ENCODE measurements around the gene SLC24A3.

The SLC24A3 gene

GRCh38 chr20:19538556-19538955 is 326.1 kb downstream of the SLC24A3 start:
- Histone ChIP-seq H3K27me3 (ENCODE audit: control insufficient read depth in 5 of 5, insufficient read depth in 4 of 5, low read length in 5 of 5) (no peaks in the 10 kb centered on the region), H3K27ac (ENCODE audit: low read depth, low read length) (no peak overlapping the region), H3K4me1 (ENCODE audit: control insufficient read depth in 5 of 5, insufficient read depth in 5 of 5, low read length in 5 of 5) (peaks cover 0 to 8% (median 0%) of the 10 kb centered on the region in 5 donors), H3K4me3 (ENCODE audit: low read depth in 1 of 5, low read length in 5 of 5) (no peak overlapping the region), H3K9ac (ENCODE audit: low read length in 5 of 5) (no peak overlapping the region), H3K9me3 (ENCODE audit: control insufficient read depth in 5 of 5, low read length in 5 of 5) (peaks cover 0 to 8% (median 0%) of the 10 kb centered on the region in 5 donors), H3K36me3 (ENCODE audit: control insufficient read depth in 5 of 5, insufficient read depth in 5 of 5, low read length in 5 of 5) (no peaks in the 10 kb centered on the region)

- peaks cover 0 to 8% (median 0%) of the 10 kb centered on the region in 5 donors for H3K9me3 ChIP-seq (ENCODE audit: control insufficient read depth in 5 of 5, low read length in 5 of 5)
- H3K36me3 ChIP-seq (ENCODE audit: control insufficient read depth in 5 of 5, insufficient read depth in 5 of 5, low read length in 5 of 5) = no peaks in the 10 kb centered on the region
- H3K4me3 ChIP-seq (ENCODE audit: low read depth in 1 of 5, low read length in 5 of 5) = no peak overlapping the region
- no peaks in the 10 kb centered on the region for H3K27me3 ChIP-seq (ENCODE audit: control insufficient read depth in 5 of 5, insufficient read depth in 4 of 5, low read length in 5 of 5)
- peaks cover 0 to 8% (median 0%) of the 10 kb centered on the region in 5 donors for H3K4me1 ChIP-seq (ENCODE audit: control insufficient read depth in 5 of 5, insufficient read depth in 5 of 5, low read length in 5 of 5)
- H3K27ac ChIP-seq (ENCODE audit: low read depth, low read length) = no peak overlapping the region
- H3K9ac ChIP-seq (ENCODE audit: low read length in 5 of 5) = no peak overlapping the region
Measured at GRCh38 chr20:19539191-19539590, 326.7 kb downstream of the SLC24A3 start.

GRCh38 chr20:19540392-19540791 is 327.9 kb downstream of the SLC24A3 start:
- Histone ChIP-seq H3K4me3 (ENCODE audit: low read depth in 1 of 5, low read length in 5 of 5) (no peak overlapping the region), H3K27me3 (ENCODE audit: control insufficient read depth in 5 of 5, insufficient read depth in 4 of 5, low read length in 5 of 5) (no peaks in the 10 kb centered on the region), H3K9me3 (ENCODE audit: control insufficient read depth in 5 of 5, low read length in 5 of 5) (peaks cover 0 to under 1% (median 0%) of the 10 kb centered on the region in 5 donors)

GRCh38 chr20:19543101-19543500 is 330.7 kb downstream of the SLC24A3 start:
- Histone ChIP-seq H3K9me3 (ENCODE audit: control insufficient read depth in 5 of 5, low read length in 5 of 5) (no peaks in the 10 kb centered on the region), H3K27ac (ENCODE audit: low read depth, low read length) (no peak overlapping the region), H3K36me3 (ENCODE audit: control insufficient read depth in 5 of 5, insufficient read depth in 5 of 5, low read length in 5 of 5) (no peaks in the 10 kb centered on the region), H3K4me1 (ENCODE audit: control insufficient read depth in 5 of 5, insufficient read depth in 5 of 5, low read length in 5 of 5) (peaks cover 0 to 8% (median 0%) of the 10 kb centered on the region in 5 donors), H3K27me3 (ENCODE audit: control insufficient read depth in 5 of 5, insufficient read depth in 4 of 5, low read length in 5 of 5) (no peaks in the 10 kb centered on the region), H3K4me3 (ENCODE audit: low read depth in 1 of 5, low read length in 5 of 5) (no peak overlapping the region), H3K9ac (ENCODE audit: low read length in 5 of 5) (no peak overlapping the region)

More at GRCh38 chr20:19540392-19540791, 327.9 kb downstream of the SLC24A3 start:
- H3K27ac ChIP-seq (ENCODE audit: low read depth, low read length) = no peak overlapping the region
- H3K9ac ChIP-seq (ENCODE audit: low read length in 5 of 5) = no peak overlapping the region
- no peaks in the 10 kb centered on the region for H3K36me3 ChIP-seq (ENCODE audit: control insufficient read depth in 5 of 5, insufficient read depth in 5 of 5, low read length in 5 of 5)
- H3K4me1 ChIP-seq (ENCODE audit: control insufficient read depth in 5 of 5, insufficient read depth in 5 of 5, low read length in 5 of 5) = peaks cover 0 to 8% (median 0%) of the 10 kb centered on the region in 5 donors

GRCh38 chr20:19544684-19545083 is 332.2 kb downstream of the SLC24A3 start:
- H3K9ac ChIP-seq (ENCODE audit: low read length in 5 of 5) = no peak overlapping the region
- H3K36me3 ChIP-seq (ENCODE audit: control insufficient read depth in 5 of 5, insufficient read depth in 5 of 5, low read length in 5 of 5) = no peaks in the 10 kb centered on the region
- no peak overlapping the region for H3K4me3 ChIP-seq (ENCODE audit: low read depth in 1 of 5, low read length in 5 of 5)
- H3K9me3 ChIP-seq (ENCODE audit: control insufficient read depth in 5 of 5, low read length in 5 of 5) = no peaks in the 10 kb centered on the region
- H3K27ac ChIP-seq (ENCODE audit: low read depth, low read length) = no peak overlapping the region
- H3K27me3 ChIP-seq (ENCODE audit: control insufficient read depth in 5 of 5, insufficient read depth in 4 of 5, low read length in 5 of 5) = no peaks in the 10 kb centered on the region
- peaks cover 0 to 8% (median 0%) of the 10 kb centered on the region in 5 donors for H3K4me1 ChIP-seq (ENCODE audit: control insufficient read depth in 5 of 5, insufficient read depth in 5 of 5, low read length in 5 of 5)

GRCh38 chr20:19546648-19547047 is 334.2 kb downstream of the SLC24A3 start:
- H3K27ac ChIP-seq (ENCODE audit: low read depth, low read length) = no peak overlapping the region
- H3K27me3 ChIP-seq (ENCODE audit: control insufficient read depth in 5 of 5, insufficient read depth in 4 of 5, low read length in 5 of 5) = no peaks in the 10 kb centered on the region
- H3K9me3 ChIP-seq (ENCODE audit: control insufficient read depth in 5 of 5, low read length in 5 of 5) = no peaks in the 10 kb centered on the region
- no peaks in the 10 kb centered on the region for H3K36me3 ChIP-seq (ENCODE audit: control insufficient read depth in 5 of 5, insufficient read depth in 5 of 5, low read length in 5 of 5)
- no peak overlapping the region for H3K9ac ChIP-seq (ENCODE audit: low read length in 5 of 5)
- no peak overlapping the region for H3K4me3 ChIP-seq (ENCODE audit: low read depth in 1 of 5, low read length in 5 of 5)
- no peaks in the 10 kb centered on the region for H3K4me1 ChIP-seq (ENCODE audit: control insufficient read depth in 5 of 5, insufficient read depth in 5 of 5, low read length in 5 of 5)

GRCh38 chr20:19547547-19547946 is 335.1 kb downstream of the SLC24A3 start:
- Histone ChIP-seq H3K36me3 (ENCODE audit: control insufficient read depth in 5 of 5, insufficient read depth in 5 of 5, low read length in 5 of 5) (no peaks in the 10 kb centered on the region), H3K4me3 (ENCODE audit: low read depth in 1 of 5, low read length in 5 of 5) (no peak overlapping the region), H3K9ac (ENCODE audit: low read length in 5 of 5) (no peak overlapping the region), H3K27ac (ENCODE audit: low read depth, low read length) (no peak overlapping the region), H3K27me3 (ENCODE audit: control insufficient read depth in 5 of 5, insufficient read depth in 4 of 5, low read length in 5 of 5) (no peaks in the 10 kb centered on the region), H3K9me3 (ENCODE audit: control insufficient read depth in 5 of 5, low read length in 5 of 5) (no peaks in the 10 kb centered on the region), H3K4me1 (ENCODE audit: control insufficient read depth in 5 of 5, insufficient read depth in 5 of 5, low read length in 5 of 5) (peaks cover 0 to 2% (median 0%) of the 10 kb centered on the region in 5 donors)

- Histone ChIP-seq H3K9ac (ENCODE audit: low read length in 5 of 5) (no peak overlapping the region), H3K4me1 (ENCODE audit: control insufficient read depth in 5 of 5, insufficient read depth in 5 of 5, low read length in 5 of 5) (peaks cover 0 to 2% (median 0%) of the 10 kb centered on the region in 5 donors), H3K27me3 (ENCODE audit: control insufficient read depth in 5 of 5, insufficient read depth in 4 of 5, low read length in 5 of 5) (no peaks in the 10 kb centered on the region), H3K36me3 (ENCODE audit: control insufficient read depth in 5 of 5, insufficient read depth in 5 of 5, low read length in 5 of 5) (no peaks in the 10 kb centered on the region), H3K9me3 (ENCODE audit: control insufficient read depth in 5 of 5, low read length in 5 of 5) (no peaks in the 10 kb centered on the region), H3K27ac (ENCODE audit: low read depth, low read length) (no peak overlapping the region), H3K4me3 (ENCODE audit: low read depth in 1 of 5, low read length in 5 of 5) (no peak overlapping the region)
Measured at GRCh38 chr20:19549896-19550295, 337.5 kb downstream of the SLC24A3 start.

- H3K27ac ChIP-seq (ENCODE audit: low read depth, low read length) = no peak overlapping the region
- no peaks in the 10 kb centered on the region for H3K9me3 ChIP-seq (ENCODE audit: control insufficient read depth in 5 of 5, low read length in 5 of 5)
- no peak overlapping the region for H3K4me3 ChIP-seq (ENCODE audit: low read depth in 1 of 5, low read length in 5 of 5)
- H3K27me3 ChIP-seq (ENCODE audit: control insufficient read depth in 5 of 5, insufficient read depth in 4 of 5, low read length in 5 of 5) = no peaks in the 10 kb centered on the region
- H3K4me1 ChIP-seq (ENCODE audit: control insufficient read depth in 5 of 5, insufficient read depth in 5 of 5, low read length in 5 of 5) = peaks cover 0 to 2% (median 0%) of the 10 kb centered on the region in 5 donors
- H3K9ac ChIP-seq (ENCODE audit: low read length in 5 of 5) = no peak overlapping the region
- no peaks in the 10 kb centered on the region for H3K36me3 ChIP-seq (ENCODE audit: control insufficient read depth in 5 of 5, insufficient read depth in 5 of 5, low read length in 5 of 5)
Measured at GRCh38 chr20:19552221-19553180, 340.1 kb downstream of the SLC24A3 start.

GRCh38 chr20:19554666-19555065 is 342.2 kb downstream of the SLC24A3 start:
- peaks cover 0 to 2% (median 0%) of the 10 kb centered on the region in 5 donors for H3K4me1 ChIP-seq (ENCODE audit: control insufficient read depth in 5 of 5, insufficient read depth in 5 of 5, low read length in 5 of 5)

More at GRCh38 chr20:19554666-19555065, 342.2 kb downstream of the SLC24A3 start:
- no peaks in the 10 kb centered on the region for H3K9me3 ChIP-seq (ENCODE audit: control insufficient read depth in 5 of 5, low read length in 5 of 5)
- H3K4me3 ChIP-seq (ENCODE audit: low read depth in 1 of 5, low read length in 5 of 5) = no peak overlapping the region
- H3K36me3 ChIP-seq (ENCODE audit: control insufficient read depth in 5 of 5, insufficient read depth in 5 of 5, low read length in 5 of 5) = no peaks in the 10 kb centered on the region
- H3K27me3 ChIP-seq (ENCODE audit: control insufficient read depth in 5 of 5, insufficient read depth in 4 of 5, low read length in 5 of 5) = no peaks in the 10 kb centered on the region
- no peak overlapping the region for H3K9ac ChIP-seq (ENCODE audit: low read length in 5 of 5)
- H3K27ac ChIP-seq (ENCODE audit: low read depth, low read length) = no peak overlapping the region
